ENCODE data around the gene NEU4. TPM values are rescaled to one million over a fixed set of nuclear protein-coding genes. Genes with fewer than 3 reads are reported as not detected.
"Not testable (repeated sequence)": the region's sequence is repeated elsewhere in the genome, so short reads cannot be mapped to it uniquely, and the experiment has no call there.

NEU4 gene
- polyA plus RNA-seq (not detected in 2 replicates), polyA minus RNA-seq (not detected in 2 replicates)

GRCh38 chr2:241808721-241809382 is at the start of gene NEU4:
Gene NEU4 (plus strand): TSS chr2:241809193. CDS start chr2:241814485, 5,292 bp downstream.
- no peak within 1 kb of the TSS for H2AFZ ChIP-seq (ENCODE audit: low read depth, low read length)
- TF ChIP-seq SMC3 (conservative IDR thresholded peaks at IDR 0.05; ENCODE audit: poor library complexity): no peak
- no peaks in the 10 kb centered on the region for H3K27me3 ChIP-seq (ENCODE audit: insufficient read depth, low read depth, low read length)
- H3F3A ChIP-seq (ENCODE audit: insufficient read depth, low read length, poor library complexity, severe bottlenecking): no peaks in the 10 kb centered on the region
- no peaks in the 10 kb centered on the region for H3K9me3 ChIP-seq (ENCODE audit: low read length)
- H3K4me2 ChIP-seq (ENCODE audit: low read length): no peak within 1 kb of the TSS
- H3K79me2 ChIP-seq (replicated peaks; ENCODE audit: insufficient read depth, low read length): no peaks in the 10 kb centered on the region
- no peak within 1 kb of the TSS for H3K4me3 ChIP-seq (ENCODE audit: low read length)
- H4K20me1 ChIP-seq (ENCODE audit: insufficient read depth): no peaks in the 10 kb centered on the region
- H3K27ac ChIP-seq (ENCODE audit: low read length): no peak within 1 kb of the TSS
- H3K9ac ChIP-seq (ENCODE audit: low read length): no peak within 1 kb of the TSS
- no peaks in the 10 kb centered on the region for H3K36me3 ChIP-seq (ENCODE audit: insufficient read depth, low read length)
- H3K9me2 ChIP-seq (ENCODE audit: insufficient read depth, low read length): no peaks in the 10 kb centered on the region

- not testable (repeated sequence) for H3K4me3 ChIP-seq (ENCODE audit: low read length); H2AFZ ChIP-seq (ENCODE audit: low read depth, low read length); H3K27ac ChIP-seq (ENCODE audit: low read length); H4K20me1 ChIP-seq (ENCODE audit: insufficient read depth); H3K4me2 ChIP-seq (ENCODE audit: low read length); H3K36me3 ChIP-seq (ENCODE audit: insufficient read depth, low read length); H3K79me2 ChIP-seq (replicated peaks; ENCODE audit: insufficient read depth, low read length); H3K27me3 ChIP-seq (ENCODE audit: insufficient read depth, low read depth, low read length); H3K9me2 ChIP-seq (ENCODE audit: insufficient read depth, low read length); H3F3A ChIP-seq (ENCODE audit: insufficient read depth, low read length, poor library complexity, severe bottlenecking); H3K9ac ChIP-seq (ENCODE audit: low read length); H3K9me3 ChIP-seq (ENCODE audit: low read length)
Observed at GRCh38 chr2:241759893-241760292, 49.1 kb upstream of the NEU4 start.

GRCh38 chr2:241760301-241760771 is 48.7 kb upstream of the NEU4 start:
- H3K36me3 ChIP-seq (ENCODE audit: insufficient read depth, low read length): peaks cover 7% of the 10 kb centered on the region
- no peak overlapping the region for H2AFZ ChIP-seq (ENCODE audit: low read depth, low read length)
- H3K4me3 ChIP-seq (ENCODE audit: low read length): no peak overlapping the region
- TF ChIP-seq EP300 (conservative IDR thresholded peaks at IDR 0.05; ENCODE audit: poor library complexity, severe bottlenecking) (no peak), RAD21 (conservative IDR thresholded peaks at IDR 0.05) (no peak), CTCF (IDR thresholded peaks at IDR 0.05; ENCODE audit: poor library complexity, severe bottlenecking) (no peak), MXI1 (conservative IDR thresholded peaks at IDR 0.05; ENCODE audit: poor library complexity, severe bottlenecking) (no peak), POLR2AphosphoS5 (IDR thresholded peaks at IDR 0.05) (no peak), SMC3 (conservative IDR thresholded peaks at IDR 0.05; ENCODE audit: poor library complexity) (no peak), EZH2 (IDR thresholded peaks at IDR 0.05; ENCODE audit: borderline replicate concordance, insufficient read depth, low read length, poor library complexity, severe bottlenecking) (no peak), REST (IDR thresholded peaks at IDR 0.05; ENCODE audit: borderline replicate concordance) (no peak), TAF1 (IDR thresholded peaks at IDR 0.05; ENCODE audit: low read depth) (no peak)
- no peak overlapping the region for H3K9ac ChIP-seq (ENCODE audit: low read length)
- H3K9me2 ChIP-seq (ENCODE audit: insufficient read depth, low read length): no peaks in the 10 kb centered on the region
- peaks cover 5% of the 10 kb centered on the region for H3K9me3 ChIP-seq (ENCODE audit: low read length)
- no peaks in the 10 kb centered on the region for H3K27me3 ChIP-seq (ENCODE audit: insufficient read depth, low read depth, low read length)
- no peaks in the 10 kb centered on the region for H3K79me2 ChIP-seq (replicated peaks; ENCODE audit: insufficient read depth, low read length)
- H3K27ac ChIP-seq (ENCODE audit: low read length): no peak overlapping the region
- H4K20me1 ChIP-seq (ENCODE audit: insufficient read depth): no peaks in the 10 kb centered on the region
- H3K4me2 ChIP-seq (ENCODE audit: low read length): no peak overlapping the region
- no peaks in the 10 kb centered on the region for H3F3A ChIP-seq (ENCODE audit: insufficient read depth, low read length, poor library complexity, severe bottlenecking)

Data from neural cell (in vitro differentiated cells).